Stimulated activated CD4-positive, alpha-beta T cell treated with anti-CD3 and anti-CD28 coated beads, Interleukin-2, amount 100 ng/mL, for 4 hours (primary cell): Measurements from ENCODE around the gene GPD2.

Source experiments
- DNase-seq: peaks from one replicate; pipeline ENCODE4 v3.0.0-alpha.2; 2020; ENCODE audit warnings: low read depth

Gene GPD2

GRCh38 chr2:156435718-156436496 is at the start of gene GPD2:
GPD2 (plus strand) TSS chr2:156436379; CDS start chr2:156476106, 39,727 bp downstream.
- peak; percentile 41 for DNase-seq

GRCh38 chr2:156394033-156394741 is 42.0 kb upstream of the GPD2 start:
- no peak for DNase-seq

GRCh38 chr2:156396126-156396525 is 40.1 kb upstream of the GPD2 start:
- DNase-seq: no peak

GRCh38 chr2:156397229-156397628 is 39.0 kb upstream of the GPD2 start:
- DNase-seq: no peak

- no peak for DNase-seq
These were observed 38.0 kb upstream of the GPD2 start for GRCh38 chr2:156398176-156398575.

- DNase-seq: no peak
These were observed 36.8 kb upstream of the GPD2 start for GRCh38 chr2:156399224-156399949.

- DNase-seq: peak; percentile 29
These were observed 36.1 kb upstream of the GPD2 start for GRCh38 chr2:156399950-156400705.

GRCh38 chr2:156400706-156401678 is 35.2 kb upstream of the GPD2 start:
- peak; percentile 62 for DNase-seq

GRCh38 chr2:156401861-156402260 is 34.3 kb upstream of the GPD2 start:
- DNase-seq: no peak

GRCh38 chr2:156405586-156405985 is 30.6 kb upstream of the GPD2 start:
- no peak for DNase-seq

- no peak for DNase-seq
These were observed 24.3 kb upstream of the GPD2 start for GRCh38 chr2:156411835-156412234.

GRCh38 chr2:156421851-156422250 is 14.3 kb upstream of the GPD2 start:
- no peak for DNase-seq

- DNase-seq: no peak
These were observed 12.4 kb upstream of the GPD2 start for GRCh38 chr2:156423674-156424282.

GRCh38 chr2:156427074-156427473 is 9.1 kb upstream of the GPD2 start:
- no peak for DNase-seq

- DNase-seq: no peak
These were observed 7.0 kb upstream of the GPD2 start for GRCh38 chr2:156429211-156429610.

- no peak for DNase-seq
These were observed 5.8 kb upstream of the GPD2 start for GRCh38 chr2:156430236-156430979.

- DNase-seq: no peak
These were observed 5.2 kb upstream of the GPD2 start for GRCh38 chr2:156430980-156431358.

- DNase-seq: no peak
These were observed 1.5 kb upstream of the GPD2 start for GRCh38 chr2:156434461-156435291.

- DNase-seq: no peak
These were observed 822 bp upstream of the GPD2 start for GRCh38 chr2:156435396-156435717.
